ENCODE measurements around the gene APOL2.
"Not testable (repeated sequence)": the region's sequence is repeated elsewhere in the genome, so short reads cannot be mapped to it uniquely, and the experiment has no call there.

APOL2 gene

DNA sequence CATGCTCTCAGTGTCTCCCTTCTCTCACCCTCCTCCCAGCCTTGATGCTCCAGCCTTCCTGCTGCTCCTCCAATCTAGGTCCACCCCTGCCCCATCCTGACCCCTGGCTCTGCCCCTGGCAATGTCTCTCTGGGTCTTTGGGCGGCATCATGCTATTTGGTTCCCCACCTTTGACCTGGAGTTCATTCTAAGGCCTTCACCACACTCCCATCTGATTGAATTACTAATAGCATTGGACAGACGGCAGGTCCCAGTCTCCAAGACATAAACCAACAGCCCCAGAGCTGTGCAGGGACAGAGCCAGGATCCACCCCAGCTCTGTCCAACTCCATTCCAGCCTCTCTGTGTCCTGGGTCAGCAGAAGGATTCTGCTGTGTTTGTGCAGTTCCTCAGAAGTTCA is 44.9 kb downstream of the APOL2 start:
- no peak for DNase-seq (ENCODE audit: low read depth in 1 of 2, low spot score in 1 of 2)
- in situ Hi-C loops (cut with HindIII; ENCODE audit: low pct_unique_long_range_greater_than_20kb, low sequenced_read_pairs) = no loop called here
- TF ChIP-seq JUND (IDR thresholded peaks at IDR 0.05; ENCODE audit: low read depth) = no peak

DNA sequence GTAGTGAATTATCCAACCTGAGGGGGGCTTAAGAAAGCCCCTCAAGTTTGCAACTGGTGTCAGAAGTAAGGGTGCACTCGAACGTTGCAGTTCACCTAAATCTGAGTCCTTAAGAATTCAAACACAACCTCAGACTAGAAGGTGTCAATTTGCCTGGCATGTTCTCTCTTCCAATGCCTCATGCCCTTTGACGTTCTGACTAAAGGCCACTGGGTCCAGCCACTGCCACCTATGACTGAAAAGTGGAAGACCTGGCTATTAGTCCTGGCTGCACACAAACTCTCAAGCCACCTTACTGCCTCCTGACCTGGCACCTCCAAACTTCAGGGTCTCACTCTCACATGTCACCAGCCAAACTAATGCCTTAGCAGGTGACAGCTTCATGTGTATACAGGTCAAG is 45.8 kb downstream of the APOL2 start:
- no peak for DNase-seq (ENCODE audit: low read depth in 1 of 2, low spot score in 1 of 2)
- in situ Hi-C loops (cut with HindIII; ENCODE audit: low pct_unique_long_range_greater_than_20kb, low sequenced_read_pairs) = no loop called here
- TF ChIP-seq JUND (IDR thresholded peaks at IDR 0.05; ENCODE audit: low read depth) = no peak

DNA sequence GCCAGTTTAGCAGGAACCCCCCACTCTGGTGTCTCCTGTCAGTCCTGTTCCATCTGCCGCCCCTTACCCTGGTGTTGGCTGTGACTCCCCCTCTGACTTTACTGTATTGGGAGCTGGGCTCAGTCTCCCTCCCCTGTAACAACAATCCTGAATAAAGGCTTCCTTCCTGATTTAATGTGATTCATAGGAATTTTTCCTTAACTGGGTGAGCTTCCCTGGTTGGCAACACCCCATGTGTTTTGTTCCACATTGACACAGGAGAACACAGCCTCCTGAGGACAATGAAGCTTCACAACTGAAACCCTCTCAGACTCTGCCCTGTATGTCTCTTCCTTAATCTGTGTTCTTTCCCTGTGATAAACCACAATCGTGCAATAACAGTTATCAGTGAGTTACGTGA is 46.2 kb downstream of the APOL2 start:
- in situ Hi-C loops (cut with HindIII; ENCODE audit: low pct_unique_long_range_greater_than_20kb, low sequenced_read_pairs) = no loop called here
- no peak for TF ChIP-seq JUND (IDR thresholded peaks at IDR 0.05; ENCODE audit: low read depth)
- DNase-seq (ENCODE audit: low read depth in 1 of 2, low spot score in 1 of 2) = no peak

DNA sequence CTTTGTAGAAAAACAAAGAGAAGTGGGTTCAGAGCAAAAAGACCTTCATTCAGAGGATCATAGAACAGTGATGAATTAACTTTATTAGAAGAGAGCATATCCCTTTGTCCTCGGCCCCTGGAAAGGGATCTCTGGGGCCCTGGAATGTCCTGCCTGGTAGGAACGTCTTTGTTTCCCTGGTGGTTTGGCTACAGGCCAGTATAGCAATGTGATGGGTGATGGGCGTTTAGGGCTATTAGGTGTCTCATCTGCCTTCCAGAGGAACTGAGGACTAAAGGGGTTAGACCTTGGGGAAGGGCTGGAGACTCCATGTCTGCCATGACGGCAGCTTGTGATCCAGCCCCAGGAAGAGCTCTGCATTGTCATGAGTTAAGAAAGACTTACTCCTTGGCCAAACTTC is 46.8 kb downstream of the APOL2 start:
- in situ Hi-C loops (cut with HindIII; ENCODE audit: low pct_unique_long_range_greater_than_20kb, low sequenced_read_pairs) = no loop called here
- TF ChIP-seq JUND (IDR thresholded peaks at IDR 0.05; ENCODE audit: low read depth) = no peak
- DNase-seq (ENCODE audit: low read depth in 1 of 2, low spot score in 1 of 2) = no peak

DNA sequence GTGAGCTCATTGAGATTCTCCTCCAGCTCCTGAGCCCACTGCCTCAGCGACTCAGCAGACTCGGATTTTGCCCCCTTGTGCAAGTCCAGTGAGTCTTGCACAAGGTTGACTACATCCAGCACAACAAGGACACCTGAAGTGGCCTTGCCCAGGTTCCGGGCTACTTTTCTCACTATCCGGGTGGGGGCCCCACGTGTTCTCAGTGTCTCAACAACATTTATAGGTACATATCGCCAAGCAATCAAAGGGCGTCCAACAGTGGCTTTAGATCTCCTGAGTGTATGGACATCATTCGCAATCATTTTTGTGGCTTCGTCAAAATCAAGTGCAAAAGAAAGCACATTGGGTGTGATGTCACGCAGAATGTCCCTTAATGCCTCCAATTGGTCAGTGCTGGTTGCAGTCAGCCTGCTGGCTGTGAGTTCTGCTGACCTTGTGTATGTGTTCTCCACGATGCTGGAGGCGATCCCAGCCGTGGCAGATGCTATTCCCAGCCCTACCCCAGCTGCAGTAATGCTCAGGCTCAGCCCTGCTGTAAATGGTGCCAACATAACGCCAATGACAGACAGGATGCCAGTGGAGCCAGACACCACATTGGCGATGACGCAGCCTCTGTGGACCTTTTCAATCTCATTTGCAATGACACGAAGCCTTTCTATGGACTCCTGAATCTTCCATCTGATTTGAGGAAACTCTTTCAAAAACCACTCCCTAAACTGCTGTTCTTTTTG is 48.1 kb downstream of the APOL2 start:
- DNase-seq (ENCODE audit: low read depth in 1 of 2, low spot score in 1 of 2) = no peak
- in situ Hi-C loops (cut with HindIII; ENCODE audit: low pct_unique_long_range_greater_than_20kb, low sequenced_read_pairs) = no loop called here
- TF ChIP-seq JUND (IDR thresholded peaks at IDR 0.05; ENCODE audit: low read depth) = no peak

DNA sequence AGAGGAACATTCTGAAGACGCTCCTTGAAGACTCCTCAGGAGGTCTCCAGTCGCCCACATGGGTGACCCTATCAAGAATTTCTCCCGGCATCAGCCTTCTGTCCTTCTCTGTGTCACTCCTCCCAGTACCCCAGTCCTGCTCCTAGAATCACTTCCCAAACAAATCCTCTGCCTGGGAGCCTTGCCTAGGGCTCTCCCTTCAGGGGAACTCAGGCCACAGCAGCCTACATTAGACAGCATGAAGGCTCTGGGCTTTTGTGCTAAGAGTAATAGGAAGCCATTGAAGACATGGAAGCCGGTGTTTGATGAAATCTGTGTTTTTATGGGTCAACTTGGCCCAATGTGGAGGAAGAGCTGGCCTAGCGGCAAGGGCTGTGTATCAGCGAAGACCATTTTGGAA is 51.5 kb downstream of the APOL2 start:
- DNase-seq (ENCODE audit: low read depth in 1 of 2, low spot score in 1 of 2); in situ Hi-C loops (cut with HindIII; ENCODE audit: low pct_unique_long_range_greater_than_20kb, low sequenced_read_pairs): not testable (repeated sequence)

DNA sequence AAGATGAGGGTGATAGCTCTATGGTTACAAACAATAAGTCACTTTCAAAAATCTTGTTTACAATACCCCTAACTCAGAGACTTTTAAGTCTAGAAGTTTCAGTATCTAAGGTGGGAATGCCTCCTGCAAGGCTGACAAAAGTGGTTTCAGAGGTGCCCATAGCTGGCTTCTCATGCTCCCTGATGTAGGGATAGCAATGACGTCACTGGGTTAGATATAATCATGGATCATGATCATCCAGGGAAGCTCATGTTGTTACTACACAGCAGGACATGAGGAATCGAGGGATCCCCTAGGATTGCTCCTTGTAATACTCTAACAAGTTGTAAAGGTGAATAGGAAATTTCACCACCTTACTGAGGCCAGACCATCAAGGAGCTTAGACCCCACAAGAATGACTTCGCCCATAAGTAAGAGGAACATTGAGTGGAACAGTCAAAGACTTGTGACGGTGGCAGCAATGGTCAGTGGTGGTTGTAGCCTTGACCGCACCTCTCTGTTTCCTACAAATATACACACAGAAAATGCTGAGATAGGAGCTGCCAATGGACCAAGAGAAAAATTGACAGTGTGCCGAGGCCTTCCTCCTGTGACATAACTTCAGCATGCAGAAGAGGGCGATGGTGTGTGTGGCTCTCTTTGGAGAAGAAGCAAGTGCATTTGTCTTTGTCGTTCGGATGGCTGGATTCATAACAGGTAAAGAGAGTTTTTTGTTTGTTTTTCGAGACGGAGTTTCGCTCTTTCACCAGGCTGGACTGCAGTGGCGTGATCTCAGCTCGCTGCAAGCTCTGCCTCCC is 53.3 kb downstream of the APOL2 start:
- in situ Hi-C loops (cut with HindIII; ENCODE audit: low pct_unique_long_range_greater_than_20kb, low sequenced_read_pairs) = no loop called here
- DNase-seq (ENCODE audit: low read depth in 1 of 2, low spot score in 1 of 2) = peak in 1 of 2 experiments; percentile 35
- no peak for TF ChIP-seq JUND (IDR thresholded peaks at IDR 0.05; ENCODE audit: low read depth)

DNA sequence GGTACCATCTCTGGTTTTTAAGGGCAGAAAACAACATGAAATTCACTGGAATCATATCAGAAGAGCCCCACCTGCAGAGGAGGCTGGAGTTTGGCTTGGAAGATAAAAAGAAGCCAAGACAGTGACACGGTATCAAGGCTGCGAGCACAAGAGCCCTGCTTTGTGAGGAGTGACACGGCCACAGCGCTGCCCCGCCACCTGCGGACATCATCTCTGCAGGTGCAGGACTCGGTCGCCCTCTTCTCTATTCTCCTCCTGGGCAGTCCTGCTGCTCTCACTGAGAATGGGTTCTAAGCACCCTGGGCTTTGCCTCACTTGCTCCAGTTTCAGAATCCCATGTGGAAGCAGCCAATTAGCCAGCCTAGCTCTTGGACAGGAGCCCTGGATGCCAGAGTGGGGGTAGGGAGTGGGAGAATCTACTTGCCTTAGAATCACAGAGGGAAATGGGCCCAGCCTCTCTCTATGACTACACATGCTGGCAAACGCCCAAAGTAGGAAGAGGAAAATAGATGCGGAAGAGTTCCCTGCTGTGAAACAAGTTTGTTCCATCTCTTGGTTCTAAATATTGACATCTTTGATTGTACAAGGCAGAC is 54.8 kb downstream of the APOL2 start:
- TF ChIP-seq JUND (IDR thresholded peaks at IDR 0.05; ENCODE audit: low read depth) = no peak
- DNase-seq (ENCODE audit: low read depth in 1 of 2, low spot score in 1 of 2) = no peak
- in situ Hi-C loops (cut with HindIII; ENCODE audit: low pct_unique_long_range_greater_than_20kb, low sequenced_read_pairs) = no loop called here

DNA sequence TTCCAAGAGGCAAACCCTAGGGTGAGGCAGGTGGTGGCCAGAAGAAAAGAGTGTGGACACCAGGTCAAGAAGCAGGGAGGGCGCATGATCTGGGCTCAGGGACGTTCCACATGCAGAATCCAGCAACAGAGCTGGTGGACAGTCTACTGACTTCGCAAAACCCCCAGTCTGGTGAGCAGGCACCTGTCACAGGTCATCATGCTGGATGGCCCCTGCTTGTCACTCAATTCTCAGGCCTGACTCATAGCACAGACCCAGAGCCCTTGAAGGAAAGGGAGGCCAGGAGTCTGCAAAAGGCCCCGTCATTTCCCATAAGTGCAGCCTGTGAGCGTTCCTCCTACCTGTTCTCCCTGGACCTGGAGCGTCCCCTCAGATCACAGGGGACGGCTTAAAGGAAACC is 55.9 kb downstream of the APOL2 start:
- no peak for TF ChIP-seq JUND (IDR thresholded peaks at IDR 0.05; ENCODE audit: low read depth)
- in situ Hi-C loops (cut with HindIII; ENCODE audit: low pct_unique_long_range_greater_than_20kb, low sequenced_read_pairs) = no loop called here

DNA sequence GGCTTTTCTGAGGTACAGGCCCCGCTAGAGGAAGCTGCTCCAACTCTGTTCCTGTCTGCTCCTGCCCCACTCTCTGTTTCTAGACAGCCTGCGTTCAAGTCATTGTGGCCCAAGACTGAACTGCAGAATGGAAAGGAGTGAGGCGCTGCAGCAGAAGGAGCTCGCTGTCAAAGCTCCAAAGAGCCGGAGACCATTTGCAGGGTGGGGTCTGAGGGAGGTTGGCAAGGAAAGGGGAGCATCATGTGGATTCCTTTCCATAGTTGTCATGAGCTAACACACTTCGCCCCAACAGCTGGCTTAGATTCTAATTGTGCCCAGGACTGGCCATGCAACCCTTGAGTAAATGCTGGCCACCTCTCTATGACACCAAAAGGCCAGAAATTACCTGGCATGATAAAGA is 56.5 kb downstream of the APOL2 start:
- TF ChIP-seq JUND (IDR thresholded peaks at IDR 0.05; ENCODE audit: low read depth) = no peak
- in situ Hi-C loops (cut with HindIII; ENCODE audit: low pct_unique_long_range_greater_than_20kb, low sequenced_read_pairs) = no loop called here
- DNase-seq (ENCODE audit: low read depth in 1 of 2, low spot score in 1 of 2) = no peak

More for the DNA sequence above, 55.9 kb downstream of the APOL2 start:
- no peak for DNase-seq (ENCODE audit: low read depth in 1 of 2, low spot score in 1 of 2)

DNA sequence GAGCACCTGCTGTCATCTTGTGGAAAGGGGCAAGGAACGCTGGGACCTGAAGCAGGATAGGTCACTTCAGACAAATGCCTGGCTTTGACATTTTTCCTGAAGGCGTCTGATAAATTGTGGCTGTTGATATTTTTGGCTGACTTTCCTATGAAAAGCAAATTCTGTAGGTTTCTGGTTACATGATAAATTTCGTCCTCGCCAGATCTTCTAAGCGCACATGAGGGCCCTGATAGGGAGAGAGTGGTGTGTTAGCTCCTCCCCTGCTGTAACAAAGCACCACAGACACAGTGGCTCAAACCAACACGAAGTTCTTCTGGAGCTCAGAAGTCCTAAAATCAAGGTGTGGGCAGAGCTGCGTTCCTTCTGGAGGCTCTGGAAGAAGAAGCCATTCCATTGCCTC is 57.3 kb downstream of the APOL2 start:
- no peak for DNase-seq (ENCODE audit: low read depth in 1 of 2, low spot score in 1 of 2)
- no peak for TF ChIP-seq JUND (IDR thresholded peaks at IDR 0.05; ENCODE audit: low read depth)
- in situ Hi-C loops (cut with HindIII; ENCODE audit: low pct_unique_long_range_greater_than_20kb, low sequenced_read_pairs) = no loop called here

DNA sequence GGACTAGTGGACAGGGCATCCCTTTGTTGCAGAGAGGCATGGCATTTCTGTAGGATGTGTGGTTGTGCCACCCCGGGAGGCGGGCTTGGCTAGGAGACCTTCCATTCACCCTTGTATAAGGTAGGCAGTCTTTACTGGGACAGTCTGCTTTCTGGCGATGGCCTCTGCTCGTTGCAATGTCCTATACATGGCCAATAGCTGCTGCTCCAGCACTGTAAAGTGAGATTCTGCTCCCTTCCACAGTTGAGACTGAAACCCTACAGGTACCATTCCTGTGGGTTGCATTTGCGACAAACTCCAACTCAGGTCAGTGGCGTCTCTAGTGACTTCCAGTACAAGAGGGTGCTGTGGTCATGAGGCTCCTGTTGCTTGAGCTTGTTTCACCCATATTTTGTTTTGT is 58.4 kb downstream of the APOL2 start:
- no peak for DNase-seq (ENCODE audit: low read depth in 1 of 2, low spot score in 1 of 2)
- in situ Hi-C loops (cut with HindIII; ENCODE audit: low pct_unique_long_range_greater_than_20kb, low sequenced_read_pairs) = no loop called here
- no peak for TF ChIP-seq JUND (IDR thresholded peaks at IDR 0.05; ENCODE audit: low read depth)
